ACHN (cell line): ENCODE measurements around the gene AGPAT4.
"Not testable (repeated sequence)": the region's sequence is repeated elsewhere in the genome, so short reads cannot be mapped to it uniquely, and the experiment has no call there.

Experiments used
- DNase-seq: peaks from one replicate; pipeline ENCODE4 v3.0.0-alpha.2; 2015
- in situ Hi-C: cut with HindIII; loops from 2 replicates; pipeline ENCODE4 v1.10.0; 2017; ENCODE audit warnings: low sequenced_read_pairs, low pct_ligation_motif_present, low pct_unique_long_range_greater_than_20kb

Gene AGPAT4

DNA sequence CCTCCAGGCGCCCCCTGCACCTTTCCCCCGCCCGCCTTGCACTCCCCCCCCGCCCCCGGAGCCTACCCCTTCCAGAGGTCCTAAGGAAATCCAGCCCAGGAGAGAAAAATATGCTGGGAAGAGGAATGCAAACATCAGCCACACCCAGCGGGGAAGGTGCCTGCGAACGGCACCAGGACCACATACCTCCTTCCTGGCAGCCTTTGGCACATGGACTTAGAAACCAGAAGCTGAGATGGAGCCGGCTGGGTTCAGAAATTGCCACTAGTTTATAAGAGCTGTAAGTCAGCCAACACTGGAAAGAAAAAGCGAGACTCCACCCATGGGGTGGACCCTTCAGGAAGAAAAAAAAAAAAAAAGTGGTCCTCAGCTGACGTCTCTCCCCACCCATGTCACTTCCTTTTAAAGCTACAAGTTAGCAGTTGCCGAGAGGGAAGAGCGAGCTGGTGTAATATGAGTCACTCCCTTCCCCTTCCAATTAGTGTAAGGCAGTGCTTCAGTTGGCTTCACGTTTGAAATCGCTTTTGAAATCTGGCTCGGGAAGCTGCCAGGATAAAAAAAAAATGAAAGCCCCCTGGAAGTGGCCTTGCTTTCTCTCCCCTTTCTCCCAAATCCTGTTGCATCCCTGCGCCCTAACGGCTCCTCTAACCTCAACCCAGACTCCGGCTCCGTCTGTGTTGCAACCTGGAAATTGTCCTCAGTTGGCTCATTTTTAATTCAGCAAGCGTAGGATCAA is at the start of gene AGPAT4:
Gene AGPAT4 (minus strand): TSS at position 310 of the 736 bp plus-strand sequence. CDS start 41,848 bp downstream, outside the sequence.
- in situ Hi-C loops, result no loop called here
- peak; percentile 95 for DNase-seq

GRCh38 chr6:161319231-161319630 is 45.4 kb upstream of the AGPAT4 start:
- in situ Hi-C loops, result no loop called here
- DNase-seq, result no peak

DNA sequence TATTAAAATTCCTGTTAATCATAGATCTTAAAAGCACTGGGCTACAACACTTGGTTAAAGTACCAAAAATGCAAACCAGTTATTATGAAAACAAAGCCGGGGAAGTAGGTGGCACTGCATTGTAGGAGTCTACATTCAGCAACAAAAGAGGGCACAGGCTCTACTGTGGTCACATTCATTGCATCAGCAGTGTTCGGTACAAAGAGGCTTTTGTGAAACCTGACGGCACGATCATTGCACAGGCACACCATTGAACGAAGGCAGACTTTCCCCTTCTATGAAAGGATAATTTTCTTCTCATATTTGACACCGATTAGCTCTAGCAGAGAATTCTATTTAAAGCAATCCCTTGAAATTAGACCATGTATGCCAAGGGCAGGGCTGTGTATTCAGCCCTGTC is 44.6 kb upstream of the AGPAT4 start:
- DNase-seq, result no peak
- in situ Hi-C loops, result no loop called here

DNA sequence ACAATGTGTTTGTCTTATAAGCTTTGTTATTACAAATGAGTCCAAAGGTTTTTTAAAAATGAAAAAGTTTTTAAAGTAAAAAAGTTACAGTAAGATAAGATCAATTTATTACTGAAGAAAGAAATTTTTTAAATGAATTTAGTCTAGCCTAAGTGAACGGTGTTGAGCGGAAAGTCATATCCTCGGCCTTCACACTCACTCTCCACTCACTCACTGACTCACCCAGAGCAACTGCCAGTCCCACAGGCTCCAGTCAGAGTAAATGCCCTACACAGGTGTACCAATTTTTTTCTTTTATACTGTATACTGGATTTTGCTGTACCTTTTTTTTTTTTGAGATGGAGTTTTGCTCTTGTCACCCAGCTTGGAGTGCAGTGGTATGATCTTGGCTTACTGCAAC is 42.7 kb upstream of the AGPAT4 start:
- in situ Hi-C loops, result no loop called here
- no peak for DNase-seq

DNA sequence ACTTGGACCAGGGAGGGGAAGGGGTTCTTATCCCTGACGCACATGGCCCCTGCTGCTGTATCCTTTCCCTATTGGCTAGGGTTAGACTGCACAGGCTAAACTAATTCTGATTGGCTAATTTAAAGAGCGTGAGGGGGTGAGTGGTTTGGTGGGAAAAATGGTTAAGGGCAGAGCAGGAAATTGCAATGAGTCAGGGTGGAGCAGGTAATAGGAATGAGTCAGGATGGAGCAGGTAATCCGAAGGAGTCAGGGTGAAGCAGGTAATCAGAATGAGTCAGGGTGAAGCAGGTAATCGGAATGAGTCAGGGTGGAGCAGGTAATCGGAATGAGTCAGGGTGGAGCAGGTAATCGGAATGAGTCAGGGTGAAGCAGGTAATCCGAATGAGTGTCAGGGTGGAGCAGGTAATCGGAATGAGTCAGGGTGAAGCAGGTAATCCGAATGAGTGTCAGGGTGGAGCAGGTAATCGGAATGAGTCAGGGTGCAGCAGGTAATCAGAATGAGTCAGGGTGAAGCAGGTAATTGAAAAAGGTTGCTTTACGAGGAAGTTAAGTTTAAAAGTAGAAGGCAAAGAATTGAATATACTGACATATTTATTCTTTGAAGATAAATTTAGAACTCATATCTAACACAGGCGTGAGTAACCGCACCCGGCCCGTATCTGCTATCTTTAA is 41.5 kb upstream of the AGPAT4 start:
- DNase-seq, in situ Hi-C loops: not testable (repeated sequence)

- DNase-seq, in situ Hi-C loops: not testable (repeated sequence)
Observed at GRCh38 chr6:161314541-161315245, 40.8 kb upstream of the AGPAT4 start.

DNA sequence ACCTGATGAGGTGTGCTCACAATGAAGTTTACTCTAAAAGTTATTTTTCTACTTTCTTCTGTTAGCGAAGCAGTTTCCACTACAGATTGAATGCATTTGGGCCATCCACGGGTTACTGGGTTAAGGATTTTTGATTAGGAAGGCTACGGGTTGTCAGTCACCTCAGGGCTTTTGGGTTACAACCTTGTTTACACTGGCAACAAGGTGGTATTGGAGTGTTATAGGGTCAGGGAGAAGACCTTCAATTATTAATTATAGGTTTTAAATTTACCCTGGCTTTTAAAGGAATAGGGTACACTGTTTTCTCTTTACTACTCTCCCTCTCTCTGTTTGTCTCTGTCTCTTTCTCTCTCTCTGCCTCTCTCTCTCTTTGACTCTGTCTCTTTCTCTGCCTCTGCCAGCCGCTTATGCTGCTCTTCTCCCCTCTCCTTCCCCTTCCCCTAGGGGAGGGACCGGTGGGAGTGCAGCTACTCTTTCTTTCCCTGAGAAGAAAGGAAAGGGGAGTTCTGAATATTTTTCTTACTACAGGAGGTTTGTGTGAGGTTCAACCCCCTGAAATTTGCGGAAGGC is 40.2 kb upstream of the AGPAT4 start:
- no peak for DNase-seq
- in situ Hi-C loops, result no loop called here

GRCh38 chr6:161313475-161313874 is 39.6 kb upstream of the AGPAT4 start:
- DNase-seq, in situ Hi-C loops: not testable (repeated sequence)

DNA sequence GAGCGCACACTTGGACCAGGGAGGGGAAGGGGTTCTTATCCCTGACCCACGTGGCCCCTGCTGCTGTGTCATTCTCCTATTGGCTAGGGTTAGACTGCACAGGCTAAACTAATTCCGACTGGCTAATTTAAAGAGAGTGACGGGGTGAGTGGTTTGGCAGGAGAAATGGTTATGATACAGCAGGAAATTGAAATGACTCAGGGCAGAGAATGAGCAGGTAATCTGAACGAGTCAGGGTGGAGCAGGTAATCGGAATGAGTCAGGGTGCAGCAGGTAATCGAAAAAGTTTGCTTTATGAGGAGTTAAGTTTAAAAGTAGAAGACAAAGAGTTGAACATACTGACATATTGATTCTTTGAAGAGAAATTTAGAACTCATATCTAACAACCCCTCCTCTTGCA is 35.9 kb upstream of the AGPAT4 start:
- DNase-seq, in situ Hi-C loops: not testable (repeated sequence)

GRCh38 chr6:161308075-161308655 is 34.3 kb upstream of the AGPAT4 start:
- no peak for DNase-seq
- in situ Hi-C loops, result no loop called here

DNA sequence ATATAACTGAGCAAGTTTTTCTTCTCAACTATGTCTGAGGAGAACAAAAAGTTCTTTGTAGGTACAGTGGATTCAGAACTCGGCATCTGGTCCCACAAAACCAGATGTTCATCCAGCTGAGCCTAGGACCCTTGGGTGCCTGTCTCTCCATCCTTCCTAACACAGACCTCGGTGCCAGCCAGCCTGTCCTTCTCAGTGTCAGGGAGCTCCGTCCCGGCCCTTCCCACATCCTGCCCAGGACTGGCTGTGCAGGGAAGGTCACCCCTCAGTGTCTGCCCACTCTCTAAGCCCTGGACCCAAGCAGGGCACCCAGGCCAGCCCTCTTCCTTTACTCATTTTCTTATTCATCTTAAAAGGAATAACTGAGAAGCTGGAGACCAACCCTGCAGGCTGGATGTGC is 32.0 kb upstream of the AGPAT4 start:
- no peak for DNase-seq
- in situ Hi-C loops, result no loop called here

GRCh38 chr6:161303628-161304340 is 29.9 kb upstream of the AGPAT4 start:
- in situ Hi-C loops, result no loop called here
- no peak for DNase-seq

- in situ Hi-C loops, result no loop called here
- no peak for DNase-seq
Observed at GRCh38 chr6:161302949-161303348, 29.1 kb upstream of the AGPAT4 start.

GRCh38 chr6:161301338-161301737 is 27.5 kb upstream of the AGPAT4 start:
- DNase-seq, result no peak
- in situ Hi-C loops, result no loop called here

GRCh38 chr6:161300823-161301222 is 27.0 kb upstream of the AGPAT4 start:
- no peak for DNase-seq
- in situ Hi-C loops, result no loop called here

GRCh38 chr6:161299726-161300125 is 25.9 kb upstream of the AGPAT4 start:
- in situ Hi-C loops, result no loop called here
- no peak for DNase-seq

GRCh38 chr6:161295784-161296183 is 21.9 kb upstream of the AGPAT4 start:
- in situ Hi-C loops, result no loop called here
- no peak for DNase-seq

GRCh38 chr6:161292650-161293281 is 18.9 kb upstream of the AGPAT4 start:
- in situ Hi-C loops, result no loop called here
- no peak for DNase-seq
